Panc1 (cell line): Measurements from ENCODE around the gene CCDC9. TPM values are rescaled to one million over a fixed set of nuclear protein-coding genes. Genes with fewer than 3 reads are reported as not detected.

ENCODE experiments used
- ATAC-seq: fragments of 200-7000 bp; cut with Tn5 transposase; 2 replicates; pipeline ENCODE4 v1.9.1; 2020; ENCODE audit warnings: mild to moderate bottlenecking, moderate library complexity
- BruUV-seq: library from RNA; stranded (reverse); fragments of 400-500 nt; replicated peaks from 2 replicates; lab custom pipeline; 2021; lab: Mats Ljungman, UMichigan
- CTCF ChIA-PET: fragments of 300-600 bp; sonication (Branson Sonifier 250); formaldehyde crosslinking; loops from one replicate; lab custom pipeline; 2022; ENCODE audit warnings: antibody characterized with exemption; lab: Charles Lee
- POLR2A ChIA-PET: fragments of 300-600 bp; sonication (Branson Sonifier 250); formaldehyde crosslinking; loops from one replicate; lab custom pipeline; 2022; ENCODE audit warnings: antibody characterized with exemption; lab: Charles Lee
- DNase-seq: peaks from one replicate; pipeline ENCODE4 v3.0.0-alpha.2; 2010; ENCODE audit warnings: low read depth, low spot score
- H3K27ac ChIP-seq: 2 replicates; pipeline ENCODE4 v1.5.1; 2011; ENCODE audit warnings: mild to moderate bottlenecking, low read length, inconsistent platforms
- H3K27me3 ChIP-seq: fragments of 200-500 bp; sonication (Bioruptor generic); 2 replicates; pipeline ENCODE4 v1.6.0; 2014; ENCODE audit warnings: low read length, inconsistent platforms; ENCODE audit not compliant: control insufficient read depth, insufficient read depth
- H3K36me3 ChIP-seq: fragments of 200-500 bp; sonication (Bioruptor generic); 2 replicates; pipeline ENCODE4 v1.5.1; 2014; ENCODE audit warnings: inconsistent platforms, mild to moderate bottlenecking, low read length, moderate library complexity; ENCODE audit not compliant: control insufficient read depth, insufficient read depth
- H3K4me1 ChIP-seq: 2 replicates; pipeline ENCODE4 v1.5.1; 2011; ENCODE audit warnings: inconsistent platforms, mild to moderate bottlenecking, low read length, moderate library complexity; ENCODE audit not compliant: control insufficient read depth, insufficient read depth
- H3K4me3 ChIP-seq, 2 experiments: 2 replicates each; pipeline ENCODE4 v1.5.1; 2011 to 2012; ENCODE audit warnings: low read depth in 2 of 2, low read length in 2 of 2, mild to moderate bottlenecking in 2 of 2, inconsistent platforms in 1 of 2, moderate library complexity in 1 of 2
- H3K9me3 ChIP-seq: fragments of 200-500 bp; sonication (Bioruptor generic); 2 replicates; pipeline ENCODE4 v1.5.1; 2014; ENCODE audit warnings: low read depth, mild to moderate bottlenecking, inconsistent platforms, low read length, moderate library complexity; ENCODE audit not compliant: control insufficient read depth, insufficient read depth
- CTCF ChIP-seq: fragments of 450-650 bp; IDR thresholded peaks from 2 replicates; pipeline ENCODE4 v1.5.1; 2017; ENCODE audit warnings: mild to moderate bottlenecking
- POLR2AphosphoS5 ChIP-seq: IDR thresholded peaks from 2 replicates; pipeline ENCODE4 v1.6.1; 2012; ENCODE audit warnings: mild to moderate bottlenecking, low read depth, low read length, moderate library complexity
- REST ChIP-seq, 2 experiments: IDR thresholded peaks; 2 replicates each; pipeline ENCODE4 v1.6.1; 2011 to 2012; ENCODE audit warnings: low read depth in 2 of 2, control low read depth in 1 of 2, low read length in 1 of 2, mild to moderate bottlenecking in 1 of 2, moderate library complexity in 1 of 2; ENCODE audit not compliant: insufficient read depth in 1 of 2
- SIN3A ChIP-seq: IDR thresholded peaks from 2 replicates; pipeline ENCODE4 v1.6.1; 2012; ENCODE audit warnings: low read depth, mild to moderate bottlenecking, low read length, moderate library complexity, borderline replicate concordance; ENCODE audit not compliant: insufficient read depth
- TCF7L2 ChIP-seq: IDR thresholded peaks from 2 replicates; pipeline ENCODE4 v1.6.1; 2011; ENCODE audit warnings: mild to moderate bottlenecking, low read depth, low read length, inconsistent platforms
- in situ Hi-C: cut with HindIII; loops from 2 replicates; pipeline ENCODE4 v1.10.0; 2016; ENCODE audit warnings: low sequenced_read_pairs, low pct_unique_long_range_greater_than_20kb
- intact Hi-C: fragments of 100-400 bp; cut with micrococcal nuclease; formaldehyde crosslinking; loops from one replicate; pipeline ENCODE4 v1.10.0; 2022; ENCODE audit not compliant: unreplicated experiment
- total RNA-seq: library from RNA; stranded (reverse); gene quantifications from one replicate; pipeline ENCODE4 v1.2.1, GENCODE V29; 2021; ENCODE audit not compliant: unreplicated experiment

CCDC9 gene
- total RNA-seq, 1 experiment from 2014 or later: 29.2 TPM

GRCh38 chr19:47312366-47313006 is 56.2 kb downstream of the CCDC9 start:
- no peaks in the 10 kb centered on the region for H3K36me3 ChIP-seq
- TF ChIP-seq CTCF (no peak), TCF7L2 (no peak)
- CTCF ChIA-PET: no interaction called here

GRCh38 chr19:47313754-47314295 is 57.5 kb downstream of the CCDC9 start:
- H3K27ac ChIP-seq: no peak overlapping the region
- DNase-seq (no peak), ATAC-seq (no peak)
- ChIA-PET CTCF (no interaction called here), POLR2A (no interaction called here)
- 0 out of 2 replicates have a peak, but pooled peaks cover 3% of the 10 kb centered on the region for H3K4me1 ChIP-seq
- no peaks in the 10 kb centered on the region for H3K9me3 ChIP-seq
- no peaks in the 10 kb centered on the region for H3K36me3 ChIP-seq
- no TSS peak for BruUV-seq
- in situ Hi-C loops: no loop called here
- no peaks in the 10 kb centered on the region for H3K27me3 ChIP-seq
- H3K4me3 ChIP-seq: no peak overlapping the region
- no peak for TF ChIP-seq CTCF
- TF ChIP-seq SIN3A: no peak
- no peak for TF ChIP-seq REST (IDR thresholded peaks at IDR 0.05; ENCODE audit: insufficient read depth in 1 of 2, low read depth in 2 of 2, low read length in 1 of 2)
- no peak for TF ChIP-seq POLR2AphosphoS5
- TF ChIP-seq TCF7L2: no peak
- intact Hi-C loops: no loop called here

More at GRCh38 chr19:47312366-47313006, 56.2 kb downstream of the CCDC9 start:
- H3K27me3 ChIP-seq: no peaks in the 10 kb centered on the region
- 0 out of 2 replicates have a peak, but pooled peaks cover 3% of the 10 kb centered on the region for H3K4me1 ChIP-seq
- no peak overlapping the region for H3K27ac ChIP-seq
- intact Hi-C loops: no loop called here
- DNase-seq (no peak), ATAC-seq (no peak)
- POLR2A ChIA-PET: no interaction called here
- no TSS peak for BruUV-seq
- H3K9me3 ChIP-seq: no peaks in the 10 kb centered on the region
- no peak overlapping the region for H3K4me3 ChIP-seq
- in situ Hi-C loops: no loop called here
